Karpas-422 (cell line): ENCODE results near the gene SMNDC1. TPM values are rescaled to one million over a fixed set of nuclear protein-coding genes. Genes with fewer than 3 reads are reported as not detected.
A peak's percentile ranks its signal among the peaks of the same experiment; 100 is the strongest.

ENCODE experiments used
- DNase-seq: peaks from one replicate; pipeline ENCODE4 v3.0.0-alpha.2; 2015
- H2AFZ ChIP-seq: fragments of 200-600 bp; sonication (generic); 2 replicates; pipeline ENCODE4 v1.6.1; 2014; ENCODE audit warnings: antibody characterized with exemption, low read length, mixed read lengths
- H3K27ac ChIP-seq: fragments of 200-600 bp; sonication (generic); 2 replicates; pipeline ENCODE4 v1.5.1; 2014; ENCODE audit warnings: mild to moderate bottlenecking, low read length, moderate library complexity
- H3K27me3 ChIP-seq: fragments of 200-600 bp; sonication (generic); 2 replicates; pipeline ENCODE4 v1.6.1; 2014; ENCODE audit warnings: low read length, mixed read lengths
- H3K36me3 ChIP-seq: fragments of 200-600 bp; sonication (generic); 2 replicates; pipeline ENCODE4 v1.6.1; 2014; ENCODE audit warnings: low read length, mixed read lengths; ENCODE audit not compliant: insufficient read depth
- H3K4me1 ChIP-seq: fragments of 200-600 bp; sonication (generic); 2 replicates; pipeline ENCODE4 v1.6.1; 2014; ENCODE audit warnings: mild to moderate bottlenecking, low read length, mixed read lengths
- H3K4me2 ChIP-seq: fragments of 200-600 bp; sonication (generic); 2 replicates; pipeline ENCODE4 v1.6.1; 2014; ENCODE audit warnings: low read length, low read depth, mild to moderate bottlenecking; ENCODE audit not compliant: poor library complexity, severe bottlenecking
- H3K4me3 ChIP-seq: fragments of 200-600 bp; sonication (generic); 2 replicates; pipeline ENCODE4 v1.5.1; 2014; ENCODE audit warnings: mild to moderate bottlenecking, antibody characterized with exemption, low read length, mixed read lengths
- H3K79me2 ChIP-seq: fragments of 200-600 bp; sonication (generic); 2 replicates; pipeline ENCODE4 v1.6.1; 2014; ENCODE audit warnings: mild to moderate bottlenecking, low read length, mixed read lengths
- H3K9ac ChIP-seq: fragments of 200-600 bp; sonication (generic); 2 replicates; pipeline ENCODE4 v1.6.0; 2014; ENCODE audit warnings: low read length
- H3K9me2 ChIP-seq: fragments of 200-600 bp; sonication (generic), shearing (Covaris generic); replicated peaks from 2 replicates; pipeline ENCODE4 v1.6.0; 2014; ENCODE audit warnings: mild to moderate bottlenecking, low read length, moderate library complexity; ENCODE audit not compliant: insufficient read depth
- H3K9me3 ChIP-seq: fragments of 300-700, 200-600 bp; sonication (generic); 2 replicates; pipeline ENCODE4 v1.6.1; 2014; ENCODE audit warnings: low read length, mixed read lengths
- H4K20me1 ChIP-seq: fragments of 200-600 bp; sonication (generic); 2 replicates; pipeline ENCODE4 v1.6.1; 2014; ENCODE audit warnings: mild to moderate bottlenecking, antibody characterized with exemption, low read length, low read depth; ENCODE audit not compliant: insufficient read depth
- total RNA-seq: library from RNA; depleted of rRNA; stranded (reverse); fragments of >200 nt; shearing (Covaris generic); gene quantifications from 2 replicates; pipeline ENCODE4 v1.2.3, GENCODE V29; 2014; ENCODE audit warnings: low replicate concordance

Gene SMNDC1
- total RNA-seq, 1 experiment from 2014 or later, result 26.1 TPM

DNA sequence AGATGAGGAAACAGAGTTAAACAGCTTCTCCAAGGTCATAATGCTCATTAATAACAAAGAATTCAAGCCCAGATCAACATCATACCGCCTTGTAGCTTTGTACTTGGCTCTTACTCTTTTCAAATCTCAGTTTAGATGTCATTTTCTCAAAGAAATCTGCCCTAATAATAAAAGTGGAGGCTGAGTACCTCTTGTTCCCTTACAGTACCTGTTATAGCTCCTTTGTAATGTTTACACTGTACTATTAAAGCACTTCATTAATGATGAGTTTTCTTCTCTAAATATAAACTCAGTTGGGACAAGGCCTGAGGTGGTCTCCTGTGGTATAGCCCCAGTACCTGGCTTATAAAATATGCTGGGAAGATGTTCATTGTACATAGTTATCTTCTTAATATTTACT, 7.8 kb downstream of the SMNDC1 start:
- Histone ChIP-seq H2AFZ (no peak overlapping the region), H3K4me3 (no peak overlapping the region), H3K79me2 (peaks cover 39% of the 10 kb centered on the region), H3K27me3 (no peaks in the 10 kb centered on the region), H3K9ac (no peak overlapping the region), H3K27ac (no peak overlapping the region), H3K36me3 (peaks cover 81% of the 10 kb centered on the region), H3K9me2 (no peaks in the 10 kb centered on the region), H3K4me1 (peaks cover 2% of the 10 kb centered on the region; the same call in 1 of the 2 replicates), H4K20me1 (peaks cover 16% of the 10 kb centered on the region; the same call in 1 of the 2 replicates), H3K4me2 (no peak overlapping the region), H3K9me3 (no peaks in the 10 kb centered on the region)
- no peak for DNase-seq

DNA sequence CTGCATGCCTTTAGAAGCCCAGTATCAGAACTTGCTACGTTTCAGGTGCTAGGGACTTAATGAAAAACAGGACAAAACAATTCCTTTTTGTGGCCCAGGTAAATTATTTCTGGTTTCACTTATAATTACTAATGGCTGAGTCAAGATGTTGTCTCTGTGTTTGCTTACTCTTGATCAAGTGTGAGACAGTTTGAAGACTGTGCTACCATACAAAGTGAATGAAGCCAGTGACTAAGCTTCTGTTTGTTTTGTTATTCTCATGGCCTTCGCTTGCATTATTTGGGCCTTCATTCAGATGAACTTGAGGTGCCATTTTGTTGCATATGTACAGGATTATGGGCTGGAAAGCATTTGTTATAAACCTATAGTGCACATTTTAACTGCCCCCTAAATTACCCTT, 17.9 kb downstream of the SMNDC1 start:
- Histone ChIP-seq H3K4me1 (no peaks in the 10 kb centered on the region), H3K9ac (no peak overlapping the region), H3K4me2 (no peak overlapping the region), H2AFZ (no peak overlapping the region), H3K36me3 (peaks cover 30% of the 10 kb centered on the region), H4K20me1 (no peaks in the 10 kb centered on the region), H3K27ac (no peak overlapping the region), H3K4me3 (no peak overlapping the region), H3K79me2 (no peaks in the 10 kb centered on the region), H3K9me3 (no peaks in the 10 kb centered on the region), H3K27me3 (no peaks in the 10 kb centered on the region), H3K9me2 (no peaks in the 10 kb centered on the region)
- DNase-seq, result no peak

DNA sequence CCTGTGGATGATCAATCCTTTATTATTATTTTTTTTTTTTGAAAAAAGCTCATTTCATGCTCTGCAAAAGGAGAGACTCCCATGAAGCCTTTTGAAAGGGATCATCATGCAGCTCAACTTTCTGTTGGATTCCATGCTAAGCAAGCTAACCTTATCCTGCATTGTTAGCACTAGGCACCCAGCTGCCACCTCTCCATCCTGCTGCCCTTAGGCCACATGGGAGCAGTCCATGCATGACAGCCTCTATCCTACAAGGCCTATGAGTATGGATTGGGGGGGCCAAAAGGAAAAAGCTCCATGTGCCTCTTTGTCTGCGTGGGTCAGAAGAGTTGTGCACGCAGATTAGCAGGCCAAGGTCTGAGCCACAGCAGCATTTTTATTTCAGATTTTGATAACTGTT, 19.2 kb downstream of the SMNDC1 start:
- H2AFZ ChIP-seq, result no peak overlapping the region
- no peak overlapping the region for H3K9ac ChIP-seq
- H3K9me2 ChIP-seq, result no peaks in the 10 kb centered on the region
- H3K27me3 ChIP-seq, result no peaks in the 10 kb centered on the region
- H3K4me1 ChIP-seq, result no peaks in the 10 kb centered on the region
- H3K36me3 ChIP-seq, result peaks cover 18% of the 10 kb centered on the region
- H3K4me2 ChIP-seq, result no peak overlapping the region
- no peaks in the 10 kb centered on the region for H4K20me1 ChIP-seq
- H3K79me2 ChIP-seq, result no peaks in the 10 kb centered on the region
- DNase-seq, result no peak
- no peak overlapping the region for H3K27ac ChIP-seq
- no peaks in the 10 kb centered on the region for H3K9me3 ChIP-seq
- H3K4me3 ChIP-seq, result no peak overlapping the region

DNA sequence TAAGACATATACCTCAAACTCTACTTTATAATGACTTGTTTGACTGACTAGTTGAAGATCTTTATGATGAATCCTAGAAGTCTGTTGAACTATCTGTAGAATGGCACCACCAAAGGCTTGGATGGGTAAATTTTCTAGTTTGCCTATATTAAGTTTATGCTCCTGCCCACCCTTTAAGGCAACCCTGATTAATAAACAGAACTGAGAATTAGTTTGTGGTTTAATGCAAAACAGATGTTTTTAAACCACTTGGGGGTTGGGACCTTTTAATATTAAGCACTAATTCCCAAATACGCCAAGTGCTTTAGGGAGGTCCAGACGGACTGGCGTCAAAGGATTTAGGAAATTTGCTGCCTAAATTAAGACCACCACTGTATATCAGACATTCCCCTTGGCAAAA, 20.5 kb downstream of the SMNDC1 start:
- peaks cover 6% of the 10 kb centered on the region for H3K36me3 ChIP-seq
- H3K27me3 ChIP-seq, result no peaks in the 10 kb centered on the region
- H3K9me3 ChIP-seq, result no peaks in the 10 kb centered on the region
- no peaks in the 10 kb centered on the region for H3K9me2 ChIP-seq
- no peaks in the 10 kb centered on the region for H4K20me1 ChIP-seq
- no peak overlapping the region for H2AFZ ChIP-seq
- no peak overlapping the region for H3K9ac ChIP-seq
- no peak overlapping the region for H3K4me2 ChIP-seq
- H3K27ac ChIP-seq, result no peak overlapping the region
- H3K4me1 ChIP-seq, result peaks cover under 1% of the 10 kb centered on the region
- DNase-seq, result no peak
- H3K79me2 ChIP-seq, result no peaks in the 10 kb centered on the region
- no peak overlapping the region for H3K4me3 ChIP-seq

- Histone ChIP-seq H3K27me3 (no peaks in the 10 kb centered on the region), H3K4me2 (no peak overlapping the region), H3K36me3 (no peaks in the 10 kb centered on the region), H3K79me2 (no peaks in the 10 kb centered on the region), H3K9me2 (no peaks in the 10 kb centered on the region), H3K9ac (no peak overlapping the region), H3K9me3 (no peaks in the 10 kb centered on the region), H4K20me1 (no peaks in the 10 kb centered on the region), H2AFZ (no peak overlapping the region), H3K4me1 (peaks cover 9% of the 10 kb centered on the region), H3K4me3 (no peak overlapping the region), H3K27ac (no peak overlapping the region)
- DNase-seq, result peak; percentile 77
Measured at GRCh38 chr10:110279407-110279986, 25.2 kb downstream of the SMNDC1 start.

DNA sequence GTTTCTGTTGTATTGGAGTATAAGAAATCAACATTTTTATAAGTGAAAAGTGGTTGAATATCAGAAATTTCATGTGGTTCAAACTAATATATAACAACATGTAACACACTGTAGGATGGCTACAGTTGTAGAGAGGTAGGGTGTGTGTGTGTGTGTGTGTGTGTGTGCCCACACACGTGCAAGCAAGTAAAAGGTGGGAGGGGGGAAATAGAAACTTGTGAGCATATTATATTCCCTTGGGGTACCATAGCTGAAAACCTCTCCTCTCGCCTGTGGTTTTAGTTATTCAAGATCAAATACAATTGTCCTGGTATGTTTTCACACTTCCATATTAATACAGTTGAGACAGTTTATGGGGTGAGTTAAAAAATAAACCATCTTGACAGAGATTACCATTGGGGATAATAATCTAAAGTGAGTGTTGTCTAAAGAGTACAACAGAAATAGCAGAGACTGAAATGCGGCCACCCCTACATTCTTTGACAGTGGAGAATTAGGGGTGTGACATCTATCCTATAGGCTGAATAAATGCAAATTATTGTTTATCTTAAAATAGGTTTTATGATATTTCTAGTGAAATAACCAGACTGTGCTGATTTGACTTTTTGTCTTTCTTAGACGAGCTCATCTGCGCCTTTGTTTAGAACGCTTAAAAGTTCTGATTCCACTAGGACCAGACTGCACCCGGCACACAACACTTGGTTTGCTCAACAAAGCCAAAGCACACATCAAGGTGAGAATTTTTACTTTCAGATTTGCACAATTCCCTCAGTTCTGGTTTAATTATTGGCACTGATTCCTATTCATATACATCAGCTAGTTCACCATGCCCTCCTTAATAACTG, 25.9 kb downstream of the SMNDC1 start:
- Histone ChIP-seq H3K4me3 (no peak overlapping the region), H4K20me1 (no peaks in the 10 kb centered on the region), H3K9ac (no peak overlapping the region), H3K36me3 (no peaks in the 10 kb centered on the region), H3K27me3 (no peaks in the 10 kb centered on the region), H2AFZ (no peak overlapping the region), H3K79me2 (no peaks in the 10 kb centered on the region), H3K9me2 (no peaks in the 10 kb centered on the region), H3K4me1 (peaks cover 9% of the 10 kb centered on the region), H3K4me2 (no peak overlapping the region), H3K9me3 (no peaks in the 10 kb centered on the region), H3K27ac (no peak overlapping the region)
- DNase-seq, result no peak

DNA sequence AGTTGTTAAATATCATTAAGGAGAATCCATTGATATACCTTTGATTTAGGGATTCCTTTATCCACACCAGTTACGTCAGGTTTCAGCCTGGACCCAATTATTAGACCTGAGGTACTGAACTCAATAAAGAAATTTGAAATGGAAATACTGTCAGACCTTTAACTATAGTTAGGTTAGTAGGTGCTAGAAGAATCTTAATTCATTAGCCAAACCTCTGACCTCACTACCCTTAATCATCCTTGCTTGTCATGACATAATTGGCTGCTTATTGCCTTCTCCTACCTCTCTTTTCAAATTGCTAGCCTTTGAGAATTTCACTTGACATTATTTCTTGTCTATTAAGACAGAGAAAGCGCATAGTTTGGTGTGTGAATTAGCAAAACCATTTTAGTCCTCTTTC, 27.1 kb downstream of the SMNDC1 start:
- Histone ChIP-seq H3K4me2 (no peak overlapping the region), H3K27me3 (no peaks in the 10 kb centered on the region), H3K27ac (no peak overlapping the region), H3K4me1 (peaks cover 9% of the 10 kb centered on the region), H3K79me2 (no peaks in the 10 kb centered on the region), H3K36me3 (no peaks in the 10 kb centered on the region), H3K4me3 (no peak overlapping the region), H3K9me3 (no peaks in the 10 kb centered on the region), H4K20me1 (no peaks in the 10 kb centered on the region), H2AFZ (no peak overlapping the region), H3K9ac (no peak overlapping the region), H3K9me2 (no peaks in the 10 kb centered on the region)
- no peak for DNase-seq

DNA sequence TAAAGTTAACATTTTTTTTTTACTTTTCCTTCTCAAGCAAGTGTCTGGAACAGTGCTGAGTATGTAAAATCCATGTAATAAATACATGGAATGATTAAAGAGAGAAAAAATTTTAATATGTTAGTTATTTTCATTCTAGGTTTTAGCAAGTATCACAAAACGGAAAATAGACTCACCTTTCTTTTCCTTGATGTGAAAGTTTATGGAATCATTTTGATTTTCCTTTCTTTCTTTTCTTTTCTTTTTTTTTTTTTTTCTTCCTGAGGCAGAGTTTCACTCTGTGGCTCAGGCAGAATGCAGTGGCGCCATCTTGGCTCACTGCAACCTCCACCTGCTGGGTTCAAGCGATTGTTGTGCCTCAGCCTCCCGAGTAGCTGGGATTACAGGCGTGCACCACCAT, 28.1 kb downstream of the SMNDC1 start:
- Histone ChIP-seq H3K4me2 (no peak overlapping the region), H3K4me1 (peaks cover 9% of the 10 kb centered on the region), H3K9me2 (no peaks in the 10 kb centered on the region), H3K79me2 (no peaks in the 10 kb centered on the region), H3K4me3 (no peak overlapping the region), H3K27me3 (no peaks in the 10 kb centered on the region), H3K9me3 (no peaks in the 10 kb centered on the region), H4K20me1 (no peaks in the 10 kb centered on the region), H3K27ac (no peak overlapping the region), H2AFZ (no peak overlapping the region), H3K9ac (no peak overlapping the region), H3K36me3 (no peaks in the 10 kb centered on the region)
- DNase-seq, result no peak
